K562 (cell line): ENCODE data around the gene NTSR1. TPM values are rescaled to one million over a fixed set of nuclear protein-coding genes. Genes with fewer than 3 reads are reported as not detected.

Experiments used
- ATAC-seq: fragments of 200-7000 bp; cut with Tn5 transposase; 3 replicates; pipeline ENCODE4 v1.9.1; 2020; ENCODE audit warnings: moderate library complexity
- BruUV-seq: library from RNA; stranded (reverse); fragments of 400-500 nt; replicated peaks from 2 replicates; lab custom pipeline; 2021; lab: Mats Ljungman, UMichigan
- CTCF ChIA-PET: fragments of 300-600 bp; formaldehyde crosslinking; extraction: SDS; loops from one replicate; lab custom pipeline; 2021; ENCODE audit warnings: low intra/inter-chr PET ratio; lab: Yijun Ruan, JAX
- POLR2A ChIA-PET: fragments of 300-600, 350-650 bp; sonication (Branson Sonifier 250); formaldehyde crosslinking; extraction: SDS; loops from one replicate; lab custom pipeline; 2021; ENCODE audit warnings: antibody characterized with exemption, inconsistent platforms; lab: Yijun Ruan, JAX
- DNase-seq, 4 experiments: peaks; one replicate each; pipeline versions ENCODE4 v3.0.0 to v3.0.0-alpha.2; 2011 to 2018; ENCODE audit warnings: low spot score in 3 of 4, mixed read lengths in 3 of 4; ENCODE audit errors: extremely low read depth in 1 of 4
- FAIRE-seq: peaks from 2 replicates; lab custom pipeline; 2011; peaks lifted over from hg19 to GRCh38; lab: Jason Lieb, UNC
- H2AFZ ChIP-seq: 2 replicates; pipeline ENCODE4 v1.6.0; 2011; ENCODE audit warnings: low read depth, low read length, control low read depth, inconsistent platforms
- H3K27ac ChIP-seq: fragments of 200-600 bp; 3 replicates; pipeline ENCODE4 v1.8.0; 2011; ENCODE audit warnings: low read depth, mild to moderate bottlenecking, control low read depth, inconsistent platforms, low read length, moderate library complexity, mixed read lengths; ENCODE audit errors: extremely low read depth
- H3K27me3 ChIP-seq, 2 experiments: fragments of 300-600 bp in 1 of 2; 2 replicates in 1 of 2; 3 replicates in 1 of 2; pipeline versions ENCODE4 v1.6.0 to v1.8.0; 2011; ENCODE audit warnings: inconsistent platforms in 2 of 2, low read length in 2 of 2, mild to moderate bottlenecking in 1 of 2, mixed read lengths in 1 of 2, moderate library complexity in 1 of 2; ENCODE audit not compliant: control insufficient read depth in 2 of 2, insufficient read depth in 2 of 2
- H3K36me3 ChIP-seq: fragments of 300-600 bp; 3 replicates; pipeline ENCODE4 v1.8.0; 2011; ENCODE audit warnings: mild to moderate bottlenecking, low read length, inconsistent platforms; ENCODE audit not compliant: control insufficient read depth, insufficient read depth
- H3K4me1 ChIP-seq, 2 experiments: fragments of 200-600 bp in 1 of 2; replicated peaks in 1 of 2; 2 replicates in 1 of 2; 3 replicates in 1 of 2; pipeline versions ENCODE4 v1.5.1 to v1.8.0; 2011; ENCODE audit warnings: inconsistent platforms in 2 of 2, low read length in 2 of 2, mild to moderate bottlenecking in 1 of 2, mixed read lengths in 1 of 2, moderate library complexity in 1 of 2; ENCODE audit not compliant: control insufficient read depth in 2 of 2, insufficient read depth in 2 of 2
- H3K4me2 ChIP-seq: 2 replicates; pipeline ENCODE4 v1.6.1; 2011; ENCODE audit warnings: low read length, control low read depth, inconsistent platforms, mixed read lengths; ENCODE audit not compliant: insufficient read depth
- H3K4me3 ChIP-seq: fragments of 200-600 bp; sonication (generic), shearing (Covaris generic); 2 replicates; pipeline ENCODE4 v1.5.1; 2016; ENCODE audit warnings: control low read depth, inconsistent platforms
- H3K79me2 ChIP-seq: fragments of 200-600 bp; 3 replicates; pipeline ENCODE4 v1.8.0; 2011; ENCODE audit warnings: low read length, inconsistent platforms; ENCODE audit not compliant: control insufficient read depth, insufficient read depth
- H3K9ac ChIP-seq, 2 experiments: 2 replicates each; pipeline versions ENCODE4 v1.6.0 to v1.6.1; 2011; ENCODE audit warnings: low read depth in 2 of 2, low read length in 2 of 2, control low read depth in 1 of 2, inconsistent platforms in 1 of 2, mild to moderate bottlenecking in 1 of 2, mixed read lengths in 1 of 2; ENCODE audit not compliant: insufficient read depth in 1 of 2
- H3K9me1 ChIP-seq: one replicate; pipeline ENCODE4 v1.6.0; 2011; ENCODE audit warnings: inconsistent platforms, mild to moderate bottlenecking, low read length, moderate library complexity; ENCODE audit not compliant: control insufficient read depth, insufficient read depth
- H3K9me3 ChIP-seq: replicated peaks from 2 replicates; pipeline ENCODE4 v1.5.1; 2011; ENCODE audit warnings: low read depth, low read length, inconsistent platforms; ENCODE audit not compliant: control insufficient read depth, insufficient read depth
- H4K20me1 ChIP-seq: replicated peaks from 2 replicates; pipeline ENCODE4 v1.6.1; 2011; ENCODE audit warnings: low read length, inconsistent platforms, mixed read lengths; ENCODE audit not compliant: control insufficient read depth, insufficient read depth
- ARID4B ChIP-seq: sonication (generic); formaldehyde crosslinking; IDR thresholded peaks from 2 replicates; pipeline ENCODE4 v1.8.0; 2022; ENCODE audit warnings: mild to moderate bottlenecking, missing genetic modification reagents
- BRF2 ChIP-seq: IDR thresholded peaks from 3 replicates; pipeline ENCODE4 v1.6.1; 2011; ENCODE audit warnings: borderline replicate concordance, mild to moderate bottlenecking; ENCODE audit not compliant: insufficient read length, insufficient read depth
- FOXK2 ChIP-seq, 2 experiments: fragments of 450-650 bp; IDR thresholded peaks in 1 of 2; conservative IDR thresholded peaks in 1 of 2; 2 replicates each; pipeline ENCODE4 v1.6.1; 2016; ENCODE audit warnings: low read depth in 2 of 2, mild to moderate bottlenecking in 1 of 2
- MIER1 ChIP-seq: fragments of 450-650 bp; IDR thresholded peaks from 2 replicates; pipeline ENCODE4 v1.6.1; 2016; ENCODE audit warnings: antibody characterized with exemption, mild to moderate bottlenecking, low read depth
- PRPF4 ChIP-seq: fragments of 200-400 bp; formaldehyde crosslinking; IDR thresholded peaks from one replicate; pipeline ENCODE4 v1.6.1; 2017; ENCODE audit warnings: low read length, low read depth, mild to moderate bottlenecking; ENCODE audit not compliant: insufficient read depth, poor library complexity, severe bottlenecking
- SAFB ChIP-seq: fragments of 200-400 bp; formaldehyde crosslinking; IDR thresholded peaks from 2 replicates; pipeline ENCODE4 v1.6.1; 2017; ENCODE audit warnings: low read depth, low read length, borderline replicate concordance
- SIX5 ChIP-seq, 2 experiments: IDR thresholded peaks; 2 replicates each; pipeline ENCODE4 v1.6.1; 2011; ENCODE audit warnings: low read length in 2 of 2, borderline replicate concordance in 1 of 2, low read depth in 1 of 2, mild to moderate bottlenecking in 1 of 2, moderate library complexity in 1 of 2; ENCODE audit not compliant: insufficient read depth in 1 of 2
- SRSF3 ChIP-seq: fragments of 200-400 bp; formaldehyde crosslinking; IDR thresholded peaks from 2 replicates; pipeline ENCODE4 v1.6.1; 2016; ENCODE audit warnings: mild to moderate bottlenecking, low read length, moderate library complexity; ENCODE audit not compliant: insufficient read depth
- WGBS: fragments of 100-300 bp; shearing (Covaris generic); methylation state at CpG from one replicate; pipeline ENCODE4 v1.1.6; 2016; ENCODE audit warnings: low coverage, mixed read lengths; ENCODE audit not compliant: insufficient coverage; ENCODE audit errors: missing lambda C conversion rate; 5-methylcytosine and 5-hydroxymethylcytosine counted together
- in situ Hi-C: fragments of 300-500 bp; cut with MboI; formaldehyde crosslinking; loops from 4 replicates; pipeline ENCODE4 v1.15.0; 2018; ENCODE audit warnings: inconsistent platforms, mixed read lengths
- intact Hi-C: fragments of 100-400 bp; cut with micrococcal nuclease; formaldehyde crosslinking; loops from 2 replicates; pipeline ENCODE4 v1.14.2; 2022
- polyA plus RNA-seq, 8 experiments: library from polyadenylated mRNA; depleted of rRNA in 4 of 8; stranded (reverse) in 5 of 8; unstranded in 3 of 8; fragments of >200 nt; fragmentation: Nextera tagmentation in 2 of 8; fragmentation: Illumina TruSeq in 1 of 8; extraction: Ambion mirVana in 2 of 8; extraction: Trizol in 1 of 8; gene quantifications; 2 replicates each; pipeline versions ENCODE4 v1.2.1 to v1.2.3, GENCODE V29; 2011 to 2014; ENCODE audit warnings: inconsistent platforms in 1 of 8, missing spikeins in 1 of 8
- total RNA-seq, 7 experiments: library from RNA; depleted of rRNA in 6 of 7; stranded (reverse); fragments of >200 nt in 6 of 7; fragmentation: Illumina TruSeq in 2 of 7; extraction: Trizol in 2 of 7; gene quantifications; 2 replicates each; pipeline versions ENCODE4 v1.2.1 to v1.2.3, GENCODE V29; 2011 to 2021; ENCODE audit warnings: low replicate concordance in 1 of 7
- TF ChIP-seq, protein P1 (sequence below): fragments of 250-450 bp; sonication (Bioruptor Pico); IDR thresholded peaks from 2 replicates; pipeline ENCODE4 v1.8.0; 2021; ENCODE audit warnings: borderline replicate concordance, mild to moderate bottlenecking, moderate library complexity; ENCODE audit not compliant: poor library complexity, severe bottlenecking
- TF ChIP-seq, protein P2 (sequence below): fragments of 450-650 bp; IDR thresholded peaks from 2 replicates; pipeline ENCODE4 v1.6.1; 2016; ENCODE audit warnings: borderline replicate concordance

The NTSR1 gene
- total and polyA plus RNA-seq, 9 of the 15 experiments (the other 6 are each of a cell fraction or from before 2014, with no cell fraction given) = 0.04 to 0.40 (median 0.13) TPM; not detected in 3

GRCh38 chr20:62738025-62738881 lies 29.6 kb downstream of the NTSR1 start:
- ATAC-seq = no peak
- Histone ChIP-seq H3K4me3 (no peak overlapping the region), H3K27ac (no peak overlapping the region), H4K20me1 (no peaks in the 10 kb centered on the region; the same call in 1 of the 2 replicates), H3K9me3 (no peaks in the 10 kb centered on the region), H3K4me2 (no peak overlapping the region), H3K36me3 (no peaks in the 10 kb centered on the region), H3K9me1 (no peaks in the 10 kb centered on the region), H3K27me3 (peaks cover 22 to 36% of the 10 kb centered on the region in 2 experiments; a peak in 4 of 5 replicates), H2AFZ (no peak overlapping the region), H3K9ac (no peak overlapping the region), H3K4me1 (peaks cover 22 to 68% of the 10 kb centered on the region in 2 experiments), H3K79me2 (no peaks in the 10 kb centered on the region)
- in situ Hi-C loops (no loop called here), intact Hi-C loops (no loop called here)
- POLR2A ChIA-PET = interaction anchor here (0.7 kb wide), 1 partner anchor 46 kb away, joined by 3 read pairs; no protein-coding TSS in a partner anchor
- CTCF ChIA-PET = no interaction called here
- DNase-seq = no peak
- WGBS = 49% methylated on average over 27 of the region's 29 CpGs
- FAIRE-seq = no peak
- TF ChIP-seq SAFB = no peak
- TF ChIP-seq, protein P1, sequence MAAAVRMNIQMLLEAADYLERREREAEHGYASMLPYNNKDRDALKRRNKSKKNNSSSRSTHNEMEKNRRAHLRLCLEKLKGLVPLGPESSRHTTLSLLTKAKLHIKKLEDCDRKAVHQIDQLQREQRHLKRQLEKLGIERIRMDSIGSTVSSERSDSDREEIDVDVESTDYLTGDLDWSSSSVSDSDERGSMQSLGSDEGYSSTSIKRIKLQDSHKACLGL (CRISPR knock-in tag) = no peak
- TF ChIP-seq, protein P2, sequence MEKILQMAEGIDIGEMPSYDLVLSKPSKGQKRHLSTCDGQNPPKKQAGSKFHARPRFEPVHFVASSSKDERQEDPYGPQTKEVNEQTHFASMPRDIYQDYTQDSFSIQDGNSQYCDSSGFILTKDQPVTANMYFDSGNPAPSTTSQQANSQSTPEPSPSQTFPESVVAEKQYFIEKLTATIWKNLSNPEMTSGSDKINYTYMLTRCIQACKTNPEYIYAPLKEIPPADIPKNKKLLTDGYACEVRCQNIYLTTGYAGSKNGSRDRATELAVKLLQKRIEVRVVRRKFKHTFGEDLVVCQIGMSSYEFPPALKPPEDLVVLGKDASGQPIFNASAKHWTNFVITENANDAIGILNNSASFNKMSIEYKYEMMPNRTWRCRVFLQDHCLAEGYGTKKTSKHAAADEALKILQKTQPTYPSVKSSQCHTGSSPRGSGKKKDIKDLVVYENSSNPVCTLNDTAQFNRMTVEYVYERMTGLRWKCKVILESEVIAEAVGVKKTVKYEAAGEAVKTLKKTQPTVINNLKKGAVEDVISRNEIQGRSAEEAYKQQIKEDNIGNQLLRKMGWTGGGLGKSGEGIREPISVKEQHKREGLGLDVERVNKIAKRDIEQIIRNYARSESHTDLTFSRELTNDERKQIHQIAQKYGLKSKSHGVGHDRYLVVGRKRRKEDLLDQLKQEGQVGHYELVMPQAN = no peak
- no peak for TF ChIP-seq PRPF4
- no peak for TF ChIP-seq FOXK2 (conservative IDR thresholded peaks at IDR 0.05 in 1 of 2, IDR thresholded peaks at IDR 0.05 in 1 of 2; ENCODE audit: low read depth in 2 of 2)
- TF ChIP-seq MIER1 = no peak
- TF ChIP-seq SIX5 (IDR thresholded peaks at IDR 0.05; ENCODE audit: borderline replicate concordance in 1 of 2, insufficient read depth in 1 of 2, low read depth in 1 of 2, low read length in 2 of 2) = no peak
- TF ChIP-seq ARID4B (CRISPR knock-in tag) = no peak
- no peak for TF ChIP-seq SRSF3
- no peak for TF ChIP-seq BRF2
- BruUV-seq = no TSS peak
